Stomach (tissue), 4 donors: ENCODE data around the gene TSPYL6.

Source experiments
- EP300 ChIP-seq: sonication (generic); formaldehyde crosslinking; IDR thresholded peaks from one replicate; pipeline ENCODE4 v1.6.1; 2017; ENCODE audit warnings: antibody characterized with exemption
- TF ChIP-seq, protein P1 (sequence below), 7 experiments: fragments of 450-650 bp in 4 of 7; fragments of 200-600 bp in 3 of 7; sonication (generic) in 3 of 7; IDR thresholded peaks; one replicate each; pipeline ENCODE4 v1.5.1; 2016 to 2019; ENCODE audit warnings: antibody characterized with exemption in 7 of 7, control low read depth in 2 of 7, mild to moderate bottlenecking in 1 of 7

DNA sequence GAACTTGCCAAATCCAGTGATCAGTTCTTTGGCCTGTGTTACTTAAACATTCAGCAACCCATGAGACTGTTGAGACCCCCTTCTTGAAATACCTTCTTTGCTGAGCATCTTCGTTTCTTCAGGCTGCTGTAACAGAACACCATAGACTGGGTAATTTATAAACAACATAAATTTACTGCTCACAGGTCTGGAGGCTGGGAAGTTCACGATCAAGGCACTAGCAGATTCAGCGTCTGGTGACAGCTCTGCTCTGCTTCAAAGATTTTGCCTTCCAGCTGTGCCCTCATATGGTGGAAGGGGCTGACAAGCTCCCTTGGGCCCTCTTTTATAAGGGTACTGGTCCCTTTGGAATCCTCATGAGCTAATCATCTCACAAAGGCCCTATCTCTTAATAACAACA lies 28.8 kb upstream of the TSPYL6 start:
- no peak for TF ChIP-seq EP300
- TF ChIP-seq, protein P1, sequence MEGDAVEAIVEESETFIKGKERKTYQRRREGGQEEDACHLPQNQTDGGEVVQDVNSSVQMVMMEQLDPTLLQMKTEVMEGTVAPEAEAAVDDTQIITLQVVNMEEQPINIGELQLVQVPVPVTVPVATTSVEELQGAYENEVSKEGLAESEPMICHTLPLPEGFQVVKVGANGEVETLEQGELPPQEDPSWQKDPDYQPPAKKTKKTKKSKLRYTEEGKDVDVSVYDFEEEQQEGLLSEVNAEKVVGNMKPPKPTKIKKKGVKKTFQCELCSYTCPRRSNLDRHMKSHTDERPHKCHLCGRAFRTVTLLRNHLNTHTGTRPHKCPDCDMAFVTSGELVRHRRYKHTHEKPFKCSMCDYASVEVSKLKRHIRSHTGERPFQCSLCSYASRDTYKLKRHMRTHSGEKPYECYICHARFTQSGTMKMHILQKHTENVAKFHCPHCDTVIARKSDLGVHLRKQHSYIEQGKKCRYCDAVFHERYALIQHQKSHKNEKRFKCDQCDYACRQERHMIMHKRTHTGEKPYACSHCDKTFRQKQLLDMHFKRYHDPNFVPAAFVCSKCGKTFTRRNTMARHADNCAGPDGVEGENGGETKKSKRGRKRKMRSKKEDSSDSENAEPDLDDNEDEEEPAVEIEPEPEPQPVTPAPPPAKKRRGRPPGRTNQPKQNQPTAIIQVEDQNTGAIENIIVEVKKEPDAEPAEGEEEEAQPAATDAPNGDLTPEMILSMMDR (IDR thresholded peaks at IDR 0.05), result no peak
